AG04450 (cell line): ENCODE measurements around the gene TYW1. TPM values are rescaled to one million over a fixed set of nuclear protein-coding genes. Genes with fewer than 3 reads are reported as not detected.
"Not testable (repeated sequence)": the region's sequence is repeated elsewhere in the genome, so short reads cannot be mapped to it uniquely, and the experiment has no call there.

Source experiments
- CTCF ChIA-PET: fragments of 300-600, 350-600 bp; formaldehyde crosslinking; extraction: SDS; loops from one replicate; lab custom pipeline; 2022; ENCODE audit warnings: antibody characterized with exemption, inconsistent platforms; lab: Charles Lee
- POLR2A ChIA-PET: fragments of 350-600 bp; formaldehyde crosslinking; extraction: SDS; loops from one replicate; lab custom pipeline; 2021; ENCODE audit warnings: antibody characterized with exemption, inconsistent platforms; lab: Yijun Ruan, JAX
- DNase-seq: peaks from one replicate; pipeline ENCODE4 v3.0.0-alpha.2; 2011; ENCODE audit warnings: low read depth, low spot score
- H3K27ac ChIP-seq: one replicate; pipeline ENCODE4 v1.5.1; 2012; ENCODE audit warnings: low read depth, low read length, control low read depth
- H3K27me3 ChIP-seq: one replicate; pipeline ENCODE4 v1.6.0; 2012; ENCODE audit warnings: low read length; ENCODE audit not compliant: control insufficient read depth, insufficient read depth
- H3K4me3 ChIP-seq: 2 replicates; pipeline ENCODE4 v1.5.1; 2011; ENCODE audit warnings: mild to moderate bottlenecking, low read depth, low read length, control low read depth
- H3K9me3 ChIP-seq: 2 replicates; pipeline ENCODE4 v1.5.1; 2012; ENCODE audit warnings: low read length; ENCODE audit not compliant: control insufficient read depth, insufficient read depth
- CTCF ChIP-seq: IDR thresholded peaks from 2 replicates; pipeline ENCODE4 v1.5.1; 2011; ENCODE audit warnings: low read depth, low read length, control low read depth, inconsistent platforms
- polyA plus RNA-seq: library from polyadenylated mRNA; depleted of rRNA; stranded (reverse); fragments of >200 nt; gene quantifications from 2 replicates; pipeline ENCODE4 v1.2.3, GENCODE V29; 2011

TYW1 gene
- polyA plus RNA-seq, 1 experiment = 19.5 TPM

- CTCF ChIA-PET = no interaction called here
- Histone ChIP-seq H3K27me3 (no peaks in the 10 kb centered on the region), H3K27ac (no peak overlapping the region), H3K4me3 (no peak overlapping the region), H3K9me3 (no peaks in the 10 kb centered on the region)
- no peak for TF ChIP-seq CTCF
- POLR2A ChIA-PET = no interaction called here
- DNase-seq = no peak
Measured at GRCh38 chr7:67100956-67101361, 104.3 kb downstream of the TYW1 start.

GRCh38 chr7:67104937-67105336 lies 108.3 kb downstream of the TYW1 start:
- H3K27me3 ChIP-seq, H3K9me3 ChIP-seq, H3K27ac ChIP-seq, H3K4me3 ChIP-seq, POLR2A ChIA-PET, CTCF ChIA-PET, DNase-seq: not testable (repeated sequence)

- ChIA-PET CTCF (no interaction called here), POLR2A (no interaction called here)
- no peak for DNase-seq
- H3K27me3 ChIP-seq = no peaks in the 10 kb centered on the region
- H3K27ac ChIP-seq = no peak overlapping the region
- TF ChIP-seq CTCF = no peak
- no peaks in the 10 kb centered on the region for H3K9me3 ChIP-seq
- H3K4me3 ChIP-seq = no peak overlapping the region
Measured at GRCh38 chr7:67105377-67105776, 108.7 kb downstream of the TYW1 start.

GRCh38 chr7:67106255-67106654 lies 109.6 kb downstream of the TYW1 start:
- H3K27me3 ChIP-seq, H3K4me3 ChIP-seq, DNase-seq, H3K27ac ChIP-seq, H3K9me3 ChIP-seq, CTCF ChIA-PET, POLR2A ChIA-PET: not testable (repeated sequence)

GRCh38 chr7:67111342-67111741 lies 114.7 kb downstream of the TYW1 start:
- H3K9me3 ChIP-seq, CTCF ChIA-PET, POLR2A ChIA-PET, DNase-seq, H3K27me3 ChIP-seq, H3K27ac ChIP-seq, H3K4me3 ChIP-seq: not testable (repeated sequence)

- POLR2A ChIA-PET, H3K27me3 ChIP-seq, H3K4me3 ChIP-seq, DNase-seq, H3K27ac ChIP-seq, H3K9me3 ChIP-seq, CTCF ChIA-PET: not testable (repeated sequence)
Measured at GRCh38 chr7:67114483-67115246, 118.0 kb downstream of the TYW1 start.

GRCh38 chr7:67120491-67120890 lies 123.9 kb downstream of the TYW1 start:
- H3K27ac ChIP-seq, CTCF ChIA-PET, DNase-seq, H3K9me3 ChIP-seq, H3K27me3 ChIP-seq, POLR2A ChIA-PET, H3K4me3 ChIP-seq: not testable (repeated sequence)

GRCh38 chr7:67128257-67128656 lies 131.6 kb downstream of the TYW1 start:
- H3K27me3 ChIP-seq, DNase-seq, POLR2A ChIA-PET, CTCF ChIA-PET, H3K4me3 ChIP-seq, H3K9me3 ChIP-seq, H3K27ac ChIP-seq: not testable (repeated sequence)

- H3K9me3 ChIP-seq, POLR2A ChIA-PET, DNase-seq, H3K4me3 ChIP-seq, CTCF ChIA-PET, H3K27ac ChIP-seq, H3K27me3 ChIP-seq: not testable (repeated sequence)
Measured at GRCh38 chr7:67130766-67131165, 134.1 kb downstream of the TYW1 start.

GRCh38 chr7:67134912-67135311 lies 138.3 kb downstream of the TYW1 start:
- H3K9me3 ChIP-seq, H3K27me3 ChIP-seq, POLR2A ChIA-PET, DNase-seq, CTCF ChIA-PET, H3K27ac ChIP-seq, H3K4me3 ChIP-seq: not testable (repeated sequence)
